Left lung (tissue), 10 donors: Measurements from ENCODE around the gene TOX2. TPM values are rescaled to one million over a fixed set of nuclear protein-coding genes. Genes with fewer than 3 reads are reported as not detected.

Experiments
- ATAC-seq: fragments of 200-7000 bp; cut with Tn5 transposase; one replicate; pipeline ENCODE4 v1.9.1; 2020; ENCODE audit warnings: moderate library complexity
- DNase-seq, 4 donors: peaks; one replicate each; pipeline ENCODE4 v3.0.0-alpha.2; 2013 to 2020
- H3K27ac ChIP-seq, 2 donors: fragments of 200-600 bp; sonication (generic) in 1 of 2; one replicate each; pipeline versions ENCODE4 v1.5.0 to v1.8.0; 2020 to 2021
- H3K27me3 ChIP-seq, 2 donors: fragments of 200-600 bp; sonication (generic) in 1 of 2; one replicate each; pipeline versions ENCODE4 v1.5.0 to v1.8.0; 2020 to 2021
- H3K36me3 ChIP-seq, 2 donors: fragments of 200-600 bp; sonication (generic) in 1 of 2; one replicate each; pipeline versions ENCODE4 v1.5.0 to v1.8.0; 2020 to 2021
- H3K4me1 ChIP-seq, 2 donors: fragments of 200-600 bp; one replicate each; pipeline ENCODE4 v1.8.0; 2021
- H3K4me3 ChIP-seq, 2 donors: fragments of 200-600 bp; sonication (generic) in 1 of 2; one replicate each; pipeline versions ENCODE4 v1.5.0 to v1.8.0; 2020 to 2021; ENCODE audit warnings: mild to moderate bottlenecking in 1 of 2
- H3K9me3 ChIP-seq, 2 donors: fragments of 200-600 bp; sonication (generic) in 1 of 2; one replicate each; pipeline versions ENCODE4 v1.5.0 to v1.8.0; 2020 to 2021
- intact Hi-C, 2 donors: fragments of 100-400 bp; cut with DNase I; formaldehyde crosslinking; loops; one replicate each; pipeline versions ENCODE4 v1.11.2 to v1.14.2; 2022
- polyA plus RNA-seq, 6 donors: library from polyadenylated mRNA; unstranded; fragments of 120-200 nt; gene quantifications; one replicate each; pipeline ENCODE4 v1.2.1, GENCODE V29; 2013; ENCODE audit not compliant: insufficient read length in 6 of 6
- total RNA-seq, 2 donors: library from RNA; stranded (reverse); fragmentation: NEBNext Ultra II Directional; extraction: Animal tissue kit (Norgen Biotek cat#: 25700); gene quantifications; one replicate each; pipeline ENCODE4 v1.2.1, GENCODE V29; 2021
- TF ChIP-seq, protein P1 (sequence below), 2 donors: fragments of 200-600 bp; sonication (generic) in 1 of 2; IDR thresholded peaks; one replicate each; pipeline versions ENCODE4 v1.5.0 to v1.8.0; 2021; ENCODE audit warnings: antibody characterized with exemption in 2 of 2
- donor health status: DM: no; HTN: yes; CAD: no.
- donor health status: DM: no; HTN: no; CAD: no.

Gene TOX2
- total and polyA plus RNA-seq, 8 donors: 14.5 to 61.1 (median 41.3) TPM

DNA sequence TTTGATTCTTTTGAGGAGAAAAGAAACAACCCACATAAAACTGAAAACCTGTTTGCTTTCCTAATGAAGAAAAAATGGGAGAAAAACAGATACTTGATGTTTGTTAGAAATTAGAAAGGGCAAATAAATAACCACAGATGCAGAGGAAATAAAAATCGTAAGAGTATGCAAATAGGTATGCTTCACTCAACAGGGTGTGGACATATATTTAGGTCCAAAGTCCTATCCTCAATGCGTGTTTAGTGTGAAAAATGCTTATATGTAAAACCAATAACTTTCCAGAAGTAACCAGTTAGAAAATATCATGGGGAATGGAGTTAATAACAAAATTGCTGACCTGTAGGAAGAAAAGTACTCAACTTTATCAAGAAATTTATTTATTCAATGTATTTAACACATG, 135.7 kb downstream of the TOX2 start:
- Histone ChIP-seq H3K4me1 (no peaks in the 10 kb centered on the region), H3K4me3 (no peak overlapping the region), H3K27ac (no peak overlapping the region), H3K27me3 (no peaks in the 10 kb centered on the region), H3K36me3 (peaks cover 0 to 9% of the 10 kb centered on the region in 2 donors), H3K9me3 (no peaks in the 10 kb centered on the region)
- DNase-seq (no peak), ATAC-seq (no peak)
- TF ChIP-seq, protein P1, sequence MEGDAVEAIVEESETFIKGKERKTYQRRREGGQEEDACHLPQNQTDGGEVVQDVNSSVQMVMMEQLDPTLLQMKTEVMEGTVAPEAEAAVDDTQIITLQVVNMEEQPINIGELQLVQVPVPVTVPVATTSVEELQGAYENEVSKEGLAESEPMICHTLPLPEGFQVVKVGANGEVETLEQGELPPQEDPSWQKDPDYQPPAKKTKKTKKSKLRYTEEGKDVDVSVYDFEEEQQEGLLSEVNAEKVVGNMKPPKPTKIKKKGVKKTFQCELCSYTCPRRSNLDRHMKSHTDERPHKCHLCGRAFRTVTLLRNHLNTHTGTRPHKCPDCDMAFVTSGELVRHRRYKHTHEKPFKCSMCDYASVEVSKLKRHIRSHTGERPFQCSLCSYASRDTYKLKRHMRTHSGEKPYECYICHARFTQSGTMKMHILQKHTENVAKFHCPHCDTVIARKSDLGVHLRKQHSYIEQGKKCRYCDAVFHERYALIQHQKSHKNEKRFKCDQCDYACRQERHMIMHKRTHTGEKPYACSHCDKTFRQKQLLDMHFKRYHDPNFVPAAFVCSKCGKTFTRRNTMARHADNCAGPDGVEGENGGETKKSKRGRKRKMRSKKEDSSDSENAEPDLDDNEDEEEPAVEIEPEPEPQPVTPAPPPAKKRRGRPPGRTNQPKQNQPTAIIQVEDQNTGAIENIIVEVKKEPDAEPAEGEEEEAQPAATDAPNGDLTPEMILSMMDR (IDR thresholded peaks at IDR 0.05): no peak
- intact Hi-C loops: no loop called here

DNA sequence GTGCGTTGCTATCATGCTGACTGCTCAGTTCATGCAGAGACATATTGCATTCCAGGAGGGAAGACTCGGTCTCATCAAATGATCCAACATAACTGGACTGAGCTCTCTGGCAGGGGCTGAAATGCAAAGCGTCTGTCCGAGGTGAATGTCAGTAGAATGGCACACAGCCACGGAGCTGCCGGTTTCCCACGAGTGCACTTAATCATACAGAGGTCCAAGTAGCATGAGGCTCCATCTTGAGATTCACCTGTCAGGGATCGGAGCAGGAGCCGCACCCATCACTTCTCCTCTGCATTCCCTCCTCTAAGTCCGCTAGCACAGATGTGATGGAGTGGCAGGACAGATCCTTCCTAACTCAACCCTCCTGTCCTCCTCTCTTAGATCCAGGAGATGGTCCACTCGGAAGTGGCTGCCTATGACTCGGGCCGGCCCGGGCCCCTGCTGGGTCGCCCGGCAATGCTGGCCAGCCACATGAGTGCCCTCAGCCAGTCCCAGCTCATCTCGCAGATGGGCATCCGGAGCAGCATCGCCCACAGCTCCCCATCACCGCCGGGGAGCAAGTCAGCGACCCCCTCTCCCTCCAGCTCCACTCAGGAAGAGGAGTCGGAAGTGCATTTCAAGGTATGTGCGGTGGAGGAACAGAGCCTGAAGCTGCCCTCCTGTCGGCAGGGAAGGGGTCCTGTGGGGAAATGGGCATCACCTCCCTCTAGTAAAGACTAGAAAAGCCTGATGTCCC, 136.4 kb downstream of the TOX2 start:
- intact Hi-C loops: no loop called here

DNA sequence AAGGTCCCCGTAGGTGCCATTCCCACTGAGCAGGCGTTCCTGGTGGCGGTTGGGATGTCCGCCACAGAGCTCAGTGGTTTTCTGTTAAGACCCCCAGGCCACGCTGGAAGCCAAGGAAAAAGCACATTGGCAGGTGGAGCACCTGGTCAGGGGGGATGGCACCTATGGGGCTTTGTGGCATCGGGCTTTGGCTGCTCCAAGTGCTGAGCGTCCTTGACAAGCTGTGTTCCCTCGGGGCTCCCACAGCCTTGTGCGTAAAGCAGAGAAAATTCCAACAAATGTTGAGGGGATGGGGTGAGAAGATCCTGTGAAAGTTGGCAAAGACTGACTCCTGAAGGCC, 137.0 kb downstream of the TOX2 start:
- TF ChIP-seq, protein P1 (IDR thresholded peaks at IDR 0.05): no peak
- no peaks in the 10 kb centered on the region for H3K27me3 ChIP-seq
- H3K4me1 ChIP-seq: no peaks in the 10 kb centered on the region
- DNase-seq (no peak), ATAC-seq (no peak)
- H3K36me3 ChIP-seq: peaks cover 0 to 22% of the 10 kb centered on the region in 2 donors
- no peaks in the 10 kb centered on the region for H3K9me3 ChIP-seq
- H3K4me3 ChIP-seq: no peak overlapping the region
- no peak overlapping the region for H3K27ac ChIP-seq
- intact Hi-C loops: no loop called here

More for the DNA sequence above, 136.4 kb downstream of the TOX2 start:
- H3K4me3 ChIP-seq: no peak overlapping the region
- no peaks in the 10 kb centered on the region for H3K9me3 ChIP-seq
- no peaks in the 10 kb centered on the region for H3K4me1 ChIP-seq
- DNase-seq (no peak), ATAC-seq (no peak)
- TF ChIP-seq, protein P1 (IDR thresholded peaks at IDR 0.05): no peak
- H3K27me3 ChIP-seq: no peaks in the 10 kb centered on the region
- H3K36me3 ChIP-seq: peaks cover 0 to 17% of the 10 kb centered on the region in 2 donors
- H3K27ac ChIP-seq: no peak overlapping the region

DNA sequence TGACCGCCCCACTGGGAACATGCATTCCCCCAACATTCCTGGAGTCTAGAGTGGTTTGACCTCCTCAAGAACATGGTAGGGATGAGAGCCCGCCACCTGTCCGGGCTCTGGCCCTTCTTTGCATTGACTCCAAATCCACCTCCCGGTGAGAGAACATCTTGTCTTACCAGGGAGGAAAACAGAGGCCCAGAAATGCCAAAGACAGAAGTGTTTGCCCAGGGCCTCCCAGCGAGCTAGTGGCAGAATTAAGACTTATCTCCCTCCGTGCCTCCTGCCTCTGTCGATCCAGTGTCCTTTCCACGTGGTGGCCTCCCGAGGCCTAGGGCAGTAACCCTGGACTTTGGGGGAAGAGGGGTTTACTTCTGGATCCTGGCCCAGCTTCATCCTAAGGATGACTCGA, 137.5 kb downstream of the TOX2 start:
- Histone ChIP-seq H3K4me3 (no peak overlapping the region), H3K27me3 (no peaks in the 10 kb centered on the region)
- intact Hi-C loops: no loop called here

DNA sequence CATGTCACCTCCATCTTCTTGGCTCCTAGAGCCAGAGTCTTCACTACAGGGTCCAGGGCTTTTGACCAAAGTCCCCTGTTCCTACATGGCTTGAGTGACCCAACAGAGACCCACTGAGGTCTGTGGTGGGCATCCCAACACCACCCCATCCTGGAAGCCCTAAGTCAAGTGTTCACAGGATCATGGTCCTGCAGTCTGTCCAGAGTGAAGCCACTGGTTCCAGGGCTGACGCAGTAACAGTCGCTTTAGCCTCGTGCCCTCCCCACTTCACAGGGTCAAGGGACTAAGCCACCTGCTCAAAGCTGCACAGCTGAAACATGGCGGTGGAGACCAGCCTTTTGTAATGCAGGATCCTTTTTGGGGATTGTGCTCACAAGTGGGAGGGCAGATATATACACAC, 138.4 kb downstream of the TOX2 start:
- DNase-seq (no peak), ATAC-seq (no peak)
- no peak overlapping the region for H3K4me3 ChIP-seq
- peaks cover 0 to 35% of the 10 kb centered on the region in 2 donors for H3K36me3 ChIP-seq
- intact Hi-C loops: no loop called here
- no peaks in the 10 kb centered on the region for H3K4me1 ChIP-seq
- no peak overlapping the region for H3K27ac ChIP-seq
- H3K27me3 ChIP-seq: no peaks in the 10 kb centered on the region
- H3K9me3 ChIP-seq: peaks cover 0 to 8% of the 10 kb centered on the region in 2 donors
- TF ChIP-seq, protein P1 (IDR thresholded peaks at IDR 0.05): no peak

More for the DNA sequence above, 137.5 kb downstream of the TOX2 start:
- H3K4me1 ChIP-seq: no peaks in the 10 kb centered on the region
- no peak for DNase-seq
- H3K36me3 ChIP-seq: peaks cover 0 to 27% of the 10 kb centered on the region in 2 donors
- TF ChIP-seq, protein P1 (IDR thresholded peaks at IDR 0.05): no peak
- no peak overlapping the region for H3K27ac ChIP-seq
- H3K9me3 ChIP-seq: peaks cover 0 to 5% of the 10 kb centered on the region in 2 donors
- no peak for ATAC-seq
